HepG2 (cell line): ENCODE results near the gene FAM228B. TPM values are rescaled to one million over a fixed set of nuclear protein-coding genes. Genes with fewer than 3 reads are reported as not detected.
A peak's percentile ranks its signal among the peaks of the same experiment; 100 is the strongest.

Experiments
- ATAC-seq: fragments of 200-7000 bp; cut with Tn5 transposase; 3 replicates; pipeline ENCODE4 v1.9.1; 2020; ENCODE audit warnings: mild to moderate bottlenecking, moderate library complexity
- BruUV-seq: library from RNA; stranded (reverse); fragments of 400-500 nt; replicated peaks from 2 replicates; lab custom pipeline; 2021; lab: Mats Ljungman, UMichigan
- CTCF ChIA-PET: fragments of 300-600 bp; formaldehyde crosslinking; extraction: SDS; loops from one replicate; lab custom pipeline; 2021; ENCODE audit warnings: low total read pairs, inconsistent platforms, low intra/inter-chr PET ratio; lab: Yijun Ruan, JAX
- POLR2A ChIA-PET: fragments of 350-600 bp; sonication (Branson Sonifier 250); formaldehyde crosslinking; loops from one replicate; lab custom pipeline; 2020; ENCODE audit warnings: antibody characterized with exemption, inconsistent platforms; lab: Yijun Ruan, JAX
- DNase-seq: peaks from one replicate; pipeline ENCODE4 v3.0.0-alpha.2; 2015; ENCODE audit warnings: low spot score
- FAIRE-seq: peaks from 3 replicates; lab custom pipeline; 2011; peaks lifted over from hg19 to GRCh38; lab: Jason Lieb, UNC
- H2AFZ ChIP-seq: one replicate; pipeline ENCODE4 v1.6.1; 2011; ENCODE audit warnings: low read length, inconsistent platforms
- H3K27ac ChIP-seq: fragments of 300-600 bp; 3 replicates; pipeline ENCODE4 v1.8.0; 2011; ENCODE audit warnings: mixed run types, mild to moderate bottlenecking, mixed read lengths, low read length, inconsistent platforms; ENCODE audit not compliant: insufficient read depth; ENCODE audit errors: extremely low read length
- H3K27me3 ChIP-seq, 2 experiments: fragments of 200-600 bp in 1 of 2; 2 replicates in 1 of 2; 3 replicates in 1 of 2; pipeline versions ENCODE4 v1.6.0 to v1.8.0; 2011; ENCODE audit warnings: low read length in 2 of 2, mild to moderate bottlenecking in 2 of 2, moderate library complexity in 2 of 2, inconsistent platforms in 1 of 2; ENCODE audit not compliant: insufficient read depth in 2 of 2, control insufficient read depth in 1 of 2
- H3K36me3 ChIP-seq, 2 experiments: fragments of 200-600 bp in 1 of 2; replicated peaks in 1 of 2; 2 replicates in 1 of 2; 3 replicates in 1 of 2; pipeline versions ENCODE4 v1.5.1 to v1.8.0; 2011; ENCODE audit warnings: low read length in 2 of 2, inconsistent platforms in 1 of 2; ENCODE audit not compliant: insufficient read depth in 2 of 2, control insufficient read depth in 1 of 2
- H3K4me1 ChIP-seq: 2 replicates; pipeline ENCODE4 v1.5.1; 2012; ENCODE audit warnings: low read length, inconsistent platforms; ENCODE audit not compliant: insufficient read depth
- H3K4me2 ChIP-seq: 2 replicates; pipeline ENCODE4 v1.6.0; 2011; ENCODE audit warnings: low read depth, low read length, inconsistent platforms
- H3K4me3 ChIP-seq, 3 experiments: fragments of 200-600 bp in 1 of 3; sonication (generic), shearing (Covaris generic) in 1 of 3; replicated peaks in 1 of 3; 2 replicates each; pipeline ENCODE4 v1.5.1; 2011 to 2016; ENCODE audit warnings: low read length in 3 of 3, inconsistent platforms in 2 of 3, low read depth in 2 of 3, mild to moderate bottlenecking in 2 of 3, control low read depth in 1 of 3, mixed read lengths in 1 of 3; ENCODE audit not compliant: insufficient read depth in 1 of 3
- H3K79me2 ChIP-seq: one replicate; pipeline ENCODE4 v1.6.1; 2011; ENCODE audit warnings: low read length, inconsistent platforms; ENCODE audit not compliant: insufficient read depth
- H3K9ac ChIP-seq: 2 replicates; pipeline ENCODE4 v1.6.0; 2011; ENCODE audit warnings: mild to moderate bottlenecking, low read depth, low read length, inconsistent platforms; ENCODE audit not compliant: insufficient read depth
- H3K9me3 ChIP-seq: 2 replicates; pipeline ENCODE4 v1.5.1; 2012; ENCODE audit warnings: mild to moderate bottlenecking, low read length
- H4K20me1 ChIP-seq: 2 replicates; pipeline ENCODE4 v1.6.0; 2011; ENCODE audit warnings: inconsistent platforms, mild to moderate bottlenecking, low read length, moderate library complexity; ENCODE audit not compliant: insufficient read depth
- AGO2 ChIP-seq: fragments of 200-400 bp; formaldehyde crosslinking; optimal IDR thresholded peaks from 2 replicates; pipeline ENCODE3; 2017; ENCODE audit warnings: mild to moderate bottlenecking, low read depth, low read length, moderate library complexity
- BHLHE40 ChIP-seq: IDR thresholded peaks from 2 replicates; pipeline ENCODE4 v1.6.1; 2011; ENCODE audit warnings: low read length, improper control_type of control experiment
- GPN1 ChIP-seq: sonication (generic); formaldehyde crosslinking; IDR thresholded peaks from 2 replicates; pipeline ENCODE4 v1.5.1; 2020; ENCODE audit warnings: missing genetic modification reagents, borderline replicate concordance
- HNRNPK ChIP-seq: fragments of 200-400 bp; formaldehyde crosslinking; IDR thresholded peaks from 2 replicates; pipeline ENCODE4 v1.6.1; 2018; ENCODE audit warnings: low read length, low read depth, moderate library complexity, mild to moderate bottlenecking; ENCODE audit not compliant: poor library complexity, severe bottlenecking
- MAFG ChIP-seq: sonication (generic); formaldehyde crosslinking; IDR thresholded peaks from 2 replicates; pipeline ENCODE4 v1.5.1; 2020; ENCODE audit warnings: mild to moderate bottlenecking, missing genetic modification reagents
- NRL ChIP-seq: sonication (generic); formaldehyde crosslinking; IDR thresholded peaks from 2 replicates; pipeline ENCODE4 v1.5.0; 2020; ENCODE audit warnings: missing genetic modification reagents, mild to moderate bottlenecking, moderate library complexity, borderline replicate concordance
- RBFOX2 ChIP-seq: fragments of 200-400 bp; formaldehyde crosslinking; IDR thresholded peaks from 2 replicates; pipeline ENCODE4 v1.6.1; 2017; ENCODE audit warnings: low read depth, mild to moderate bottlenecking, low read length
- SAFB2 ChIP-seq: sonication (generic); formaldehyde crosslinking; IDR thresholded peaks from 2 replicates; pipeline ENCODE4 v1.5.1; 2020; ENCODE audit warnings: missing genetic modification reagents, low read depth, mild to moderate bottlenecking, borderline replicate concordance
- ZNF672 ChIP-seq: sonication (generic); formaldehyde crosslinking; IDR thresholded peaks from 2 replicates; pipeline ENCODE4 v1.8.1; 2022; ENCODE audit warnings: missing genetic modification reagents
- WGBS: methylation state at CpG from one replicate; pipeline ENCODE4 v1.1.6; 2017; ENCODE audit warnings: low lambda C conversion rate; 5-methylcytosine and 5-hydroxymethylcytosine counted together
- in situ Hi-C: cut with HindIII; loops from 2 replicates; pipeline ENCODE4 v1.10.0; 2017; ENCODE audit warnings: low pct_unique_long_range_greater_than_20kb; ENCODE audit not compliant: extremely low pct_ligation_motif_present
- intact Hi-C: fragments of 100-400 bp; cut with micrococcal nuclease; formaldehyde crosslinking; loops from one replicate; pipeline ENCODE4 v1.10.0; 2022; ENCODE audit not compliant: unreplicated experiment
- polyA plus RNA-seq, 8 experiments: library from polyadenylated mRNA; depleted of rRNA in 3 of 8; stranded (reverse) in 7 of 8; unstranded in 1 of 8; fragments of >200 nt; fragmentation: Illumina TruSeq in 4 of 8; extraction: Trizol in 4 of 8; gene quantifications; 2 replicates each; pipeline versions ENCODE4 v1.2.1 to v1.2.3, GENCODE V29; 2011 to 2016; ENCODE audit warnings: low read depth in 4 of 8, missing spikeins in 1 of 8, mixed read lengths in 1 of 8; ENCODE audit not compliant: insufficient read depth in 1 of 8
- total RNA-seq, 5 experiments: library from RNA; depleted of rRNA; stranded (reverse); fragments of >200 nt; fragmentation: Illumina TruSeq; extraction: Trizol; gene quantifications; 2 replicates each; pipeline ENCODE4 v1.2.3, GENCODE V29; 2016; ENCODE audit warnings: low read depth in 1 of 5
- TF ChIP-seq, protein P1 (sequence below): sonication (generic); formaldehyde crosslinking; IDR thresholded peaks from 2 replicates; pipeline ENCODE4 v1.5.1; 2020; ENCODE audit warnings: missing genetic modification reagents, mild to moderate bottlenecking, borderline replicate concordance
- TF ChIP-seq, protein P2 (sequence below): sonication (generic); formaldehyde crosslinking; IDR thresholded peaks from 2 replicates; pipeline ENCODE4 v1.4.0; 2020; ENCODE audit warnings: missing genetic modification reagents

Gene FAM228B
- total and polyA plus RNA-seq, 2 of the 13 experiments (the other 11 are each of a cell fraction or from before 2014, with no cell fraction given): 0.79 to 1.1 TPM

DNA sequence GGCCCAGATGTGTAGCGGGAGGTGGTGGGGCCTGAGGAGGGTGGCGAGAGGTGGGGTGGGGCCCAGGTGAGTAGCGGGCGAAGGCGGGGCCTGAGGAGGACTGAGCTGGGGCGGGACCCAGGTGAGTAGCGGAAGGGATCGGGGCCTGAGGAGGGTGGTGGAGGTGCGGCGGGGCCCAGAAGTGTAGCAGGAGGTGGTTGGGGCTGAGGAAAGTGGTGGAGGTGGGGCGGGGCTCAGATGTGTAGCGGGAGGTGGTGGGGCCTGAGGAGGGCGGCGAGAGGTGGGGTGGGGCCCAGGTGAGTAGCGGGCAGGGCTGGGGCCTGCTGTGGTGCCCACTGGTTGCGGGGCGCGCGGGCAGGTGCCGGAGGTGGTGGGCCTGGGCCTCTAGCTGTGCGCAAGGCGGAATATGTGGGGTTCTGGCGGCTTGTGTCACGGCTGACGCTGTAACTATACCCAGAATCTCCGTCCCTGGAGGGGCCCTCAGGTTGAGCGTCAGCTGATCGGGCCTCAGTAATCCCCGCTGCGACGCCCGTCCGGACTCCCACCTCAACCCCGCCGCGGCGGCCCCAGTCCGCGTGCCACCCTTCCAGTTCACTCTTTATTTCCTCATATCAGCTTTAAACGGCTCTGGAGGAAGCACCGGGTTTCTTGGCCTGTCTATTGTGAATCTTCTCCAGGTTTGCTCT lies 46.3 kb upstream of the FAM228B start:
- BruUV-seq: no TSS peak
- DNase-seq (no peak), ATAC-seq (no peak), FAIRE-seq (no peak)
- Histone ChIP-seq H3K4me2 (no peak overlapping the region), H4K20me1 (no peaks in the 10 kb centered on the region), H3K9ac (no peak overlapping the region), H2AFZ (no peak overlapping the region), H3K9me3 (no peaks in the 10 kb centered on the region), H3K4me3 (peak overlapping the region; percentile 76 to 100 (median 94); a peak in 4 of 6 replicates), H3K27me3 (no peaks in the 10 kb centered on the region; a peak in 1 of 5 replicates), H3K79me2 (peaks cover 25% of the 10 kb centered on the region), H3K4me1 (peaks cover 15% of the 10 kb centered on the region), H3K27ac (peak overlapping the region; percentile 36), H3K36me3 (peaks cover 5 to 19% of the 10 kb centered on the region in 2 experiments)
- ChIA-PET POLR2A (interaction anchor here (0.7 to 2.6 kb wide), 21 partner anchors 7 to 716 kb away, joined by 3 to 66 read pairs (median 5); partner anchors contain the start of genes ATAD2B, CENPO, FAM228B and FKBP1B), CTCF (interaction anchor here (2.3 kb wide), 1 partner anchor 87 kb away, joined by 10 read pairs; no protein-coding TSS in a partner anchor)
- intact Hi-C loops (loop anchor here (1.0 to 2.0 kb wide), 3 partner anchors 30 to 136 kb away; partner anchors contain the start of genes UBXN2A and WDCP), in situ Hi-C loops (no loop called here)
- 91% methylated on average over 41 of the region's 41 CpGs for WGBS
- TF ChIP-seq SAFB2 (CRISPR knock-in tag): 0 out of 2 replicates have a peak, but pooled peaks have one; percentile 6
- TF ChIP-seq NRL (CRISPR knock-in tag): 0 out of 2 replicates have a peak, but pooled peaks have one; percentile 32
- no peak for TF ChIP-seq ZNF672 (CRISPR knock-in tag)
- no peak for TF ChIP-seq GPN1 (CRISPR knock-in tag)
- TF ChIP-seq, protein P1, sequence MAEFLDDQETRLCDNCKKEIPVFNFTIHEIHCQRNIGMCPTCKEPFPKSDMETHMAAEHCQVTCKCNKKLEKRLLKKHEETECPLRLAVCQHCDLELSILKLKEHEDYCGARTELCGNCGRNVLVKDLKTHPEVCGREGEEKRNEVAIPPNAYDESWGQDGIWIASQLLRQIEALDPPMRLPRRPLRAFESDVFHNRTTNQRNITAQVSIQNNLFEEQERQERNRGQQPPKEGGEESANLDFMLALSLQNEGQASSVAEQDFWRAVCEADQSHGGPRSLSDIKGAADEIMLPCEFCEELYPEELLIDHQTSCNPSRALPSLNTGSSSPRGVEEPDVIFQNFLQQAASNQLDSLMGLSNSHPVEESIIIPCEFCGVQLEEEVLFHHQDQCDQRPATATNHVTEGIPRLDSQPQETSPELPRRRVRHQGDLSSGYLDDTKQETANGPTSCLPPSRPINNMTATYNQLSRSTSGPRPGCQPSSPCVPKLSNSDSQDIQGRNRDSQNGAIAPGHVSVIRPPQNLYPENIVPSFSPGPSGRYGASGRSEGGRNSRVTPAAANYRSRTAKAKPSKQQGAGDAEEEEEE (CRISPR knock-in tag): no peak
- no peak for TF ChIP-seq MAFG (CRISPR knock-in tag)
- TF ChIP-seq HNRNPK: peak; percentile 35
- TF ChIP-seq, protein P2, sequence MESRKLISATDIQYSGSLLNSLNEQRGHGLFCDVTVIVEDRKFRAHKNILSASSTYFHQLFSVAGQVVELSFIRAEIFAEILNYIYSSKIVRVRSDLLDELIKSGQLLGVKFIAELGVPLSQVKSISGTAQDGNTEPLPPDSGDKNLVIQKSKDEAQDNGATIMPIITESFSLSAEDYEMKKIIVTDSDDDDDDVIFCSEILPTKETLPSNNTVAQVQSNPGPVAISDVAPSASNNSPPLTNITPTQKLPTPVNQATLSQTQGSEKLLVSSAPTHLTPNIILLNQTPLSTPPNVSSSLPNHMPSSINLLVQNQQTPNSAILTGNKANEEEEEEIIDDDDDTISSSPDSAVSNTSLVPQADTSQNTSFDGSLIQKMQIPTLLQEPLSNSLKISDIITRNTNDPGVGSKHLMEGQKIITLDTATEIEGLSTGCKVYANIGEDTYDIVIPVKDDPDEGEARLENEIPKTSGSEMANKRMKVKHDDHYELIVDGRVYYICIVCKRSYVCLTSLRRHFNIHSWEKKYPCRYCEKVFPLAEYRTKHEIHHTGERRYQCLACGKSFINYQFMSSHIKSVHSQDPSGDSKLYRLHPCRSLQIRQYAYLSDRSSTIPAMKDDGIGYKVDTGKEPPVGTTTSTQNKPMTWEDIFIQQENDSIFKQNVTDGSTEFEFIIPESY (CRISPR knock-in tag): peak; percentile 80; the same call in 1 of the 2 replicates
- 0 out of 2 replicates have a peak, but pooled peaks have one; percentile 26 for TF ChIP-seq RBFOX2
- TF ChIP-seq AGO2: peak; percentile 16
- no peak for TF ChIP-seq BHLHE40
